Activated CD8-positive, alpha-beta T cell treated with anti-CD3 and anti-CD28 coated beads for 36 hours (primary cell): ENCODE measurements around the gene ADARB2. TPM values are rescaled to one million over a fixed set of nuclear protein-coding genes. Genes with fewer than 3 reads are reported as not detected.

Source experiments
- ATAC-seq: fragments of 200-7000 bp; cut with Tn5 transposase; one replicate; pipeline ENCODE4 v1.10.0; 2021; ENCODE audit warnings: mild to moderate bottlenecking, moderate library complexity
- CTCF ChIA-PET: fragments of 350-600 bp; sonication (Branson Sonifier 250); formaldehyde crosslinking; loops from one replicate; lab custom pipeline; 2021; ENCODE audit warnings: antibody characterized with exemption; lab: Charles Lee
- POLR2A ChIA-PET: fragments of 350-600 bp; sonication (Branson Sonifier 250); formaldehyde crosslinking; loops from one replicate; lab custom pipeline; 2021; ENCODE audit warnings: antibody characterized with exemption; lab: Charles Lee
- DNase-seq: peaks from one replicate; pipeline ENCODE4 v3.0.0-alpha.2; 2020
- H3K27ac Mint-ChIP-seq: one replicate; pipeline ENCODE4 v1.8.0; 2021; ENCODE audit warnings: mild to moderate bottlenecking, mixed read lengths
- H3K27me3 Mint-ChIP-seq: one replicate; pipeline ENCODE4 v1.8.0; 2021; ENCODE audit warnings: mixed read lengths
- H3K36me3 Mint-ChIP-seq: one replicate; pipeline ENCODE4 v1.8.0; 2021; ENCODE audit warnings: low read depth, mixed read lengths
- H3K4me1 Mint-ChIP-seq: one replicate; pipeline ENCODE4 v1.8.0; 2021; ENCODE audit warnings: low read depth, mixed read lengths
- H3K4me3 Mint-ChIP-seq: one replicate; pipeline ENCODE4 v1.8.0; 2021; ENCODE audit warnings: mild to moderate bottlenecking, moderate library complexity, mixed read lengths
- H3K9me3 Mint-ChIP-seq: one replicate; pipeline ENCODE4 v1.8.0; 2021; ENCODE audit warnings: mixed read lengths
- CTCF ChIP-seq: fragments of 200-600 bp; IDR thresholded peaks from one replicate; pipeline ENCODE4 v1.8.0; 2022; ENCODE audit warnings: antibody characterized with exemption, mild to moderate bottlenecking
- intact Hi-C: fragments of 100-400 bp; cut with micrococcal nuclease; formaldehyde crosslinking; loops from one replicate; pipeline ENCODE4 v1.10.0; 2022
- total RNA-seq, 2 experiments: library from RNA; stranded (reverse); gene quantifications; one replicate each; pipeline ENCODE4 v1.2.3, GENCODE V29; 2021

Gene ADARB2
- total RNA-seq, 2 experiments from 2014 or later, result 1.3 to 1.6 TPM

- DNase-seq, result no peak
- ChIA-PET POLR2A (interaction anchor here (0.7 kb wide), 1 partner anchor 33 kb away, joined by 3 read pairs; no protein-coding TSS in a partner anchor), CTCF (no interaction called here)
- peaks cover 2% of the 10 kb centered on the region for H3K27me3 Mint-ChIP-seq
- H3K4me3 Mint-ChIP-seq, result no peak overlapping the region
- no peaks in the 10 kb centered on the region for H3K4me1 Mint-ChIP-seq
- intact Hi-C loops, result no loop called here
- no peaks in the 10 kb centered on the region for H3K9me3 Mint-ChIP-seq
- no peak for ATAC-seq
- TF ChIP-seq CTCF, result no peak
- no peak overlapping the region for H3K27ac Mint-ChIP-seq
- no peaks in the 10 kb centered on the region for H3K36me3 Mint-ChIP-seq
Measured at GRCh38 chr10:1489801-1490200, 247.5 kb downstream of the ADARB2 start.

GRCh38 chr10:1488970-1489548 is 248.3 kb downstream of the ADARB2 start:
- H3K4me3 Mint-ChIP-seq, result no peak overlapping the region
- H3K27me3 Mint-ChIP-seq, result peaks cover 2% of the 10 kb centered on the region
- ATAC-seq (peak; percentile 39), DNase-seq (peak; percentile 3)
- ChIA-PET CTCF (no interaction called here), POLR2A (interaction anchor here (0.7 kb wide), 1 partner anchor 34 kb away, joined by 3 read pairs; no protein-coding TSS in a partner anchor)
- intact Hi-C loops, result no loop called here
- no peaks in the 10 kb centered on the region for H3K9me3 Mint-ChIP-seq
- no peak overlapping the region for H3K27ac Mint-ChIP-seq
- H3K36me3 Mint-ChIP-seq, result no peaks in the 10 kb centered on the region
- no peak for TF ChIP-seq CTCF
- no peaks in the 10 kb centered on the region for H3K4me1 Mint-ChIP-seq

- POLR2A ChIA-PET, result no interaction called here
Measured at GRCh38 chr10:1486841-1487687, 250.3 kb downstream of the ADARB2 start.

GRCh38 chr10:1485357-1485756 is 252.0 kb downstream of the ADARB2 start:
- intact Hi-C loops, result no loop called here
- ChIA-PET CTCF (no interaction called here), POLR2A (no interaction called here)
- Mint-ChIP-seq H3K27me3 (peaks cover 2% of the 10 kb centered on the region), H3K9me3 (no peaks in the 10 kb centered on the region), H3K27ac (no peak overlapping the region), H3K4me1 (no peaks in the 10 kb centered on the region), H3K4me3 (no peak overlapping the region), H3K36me3 (no peaks in the 10 kb centered on the region)
- no peak for TF ChIP-seq CTCF
- ATAC-seq (no peak), DNase-seq (no peak)

More at GRCh38 chr10:1486841-1487687, 250.3 kb downstream of the ADARB2 start:
- Mint-ChIP-seq H3K27me3 (peaks cover 2% of the 10 kb centered on the region), H3K4me3 (no peak overlapping the region), H3K27ac (no peak overlapping the region), H3K9me3 (no peaks in the 10 kb centered on the region), H3K36me3 (no peaks in the 10 kb centered on the region), H3K4me1 (no peaks in the 10 kb centered on the region)
- CTCF ChIA-PET, result interaction anchor here (1.2 kb wide), 1 partner anchor 51 kb away, joined by 3 read pairs; no protein-coding TSS in a partner anchor
- intact Hi-C loops, result no loop called here
- no peak for DNase-seq
- ATAC-seq, result no peak
- no peak for TF ChIP-seq CTCF

- Mint-ChIP-seq H3K27ac (no peak overlapping the region), H3K4me3 (no peak overlapping the region), H3K36me3 (no peaks in the 10 kb centered on the region), H3K4me1 (no peaks in the 10 kb centered on the region), H3K27me3 (peaks cover 2% of the 10 kb centered on the region), H3K9me3 (no peaks in the 10 kb centered on the region)
- intact Hi-C loops, result no loop called here
- DNase-seq (no peak), ATAC-seq (no peak)
- POLR2A ChIA-PET, result no interaction called here
- CTCF ChIA-PET, result interaction anchor here (1.6 kb wide), 1 partner anchor 63 kb away, joined by 4 read pairs; no protein-coding TSS in a partner anchor
- no peak for TF ChIP-seq CTCF
Measured at GRCh38 chr10:1483826-1484225, 253.5 kb downstream of the ADARB2 start.
